ENCODE results near the gene ACSF3.
A peak's percentile ranks its signal among the peaks of the same experiment; 100 is the strongest.

Gene ACSF3

GRCh38 chr16:89093602-89094251, at the start of gene ACSF3:
Gene ACSF3, plus strand, starts transcription at chr16:89093852. Its CDS starts 6,830 bp downstream, at chr16:89100682.
- DNase-seq (ENCODE audit: low read depth) = peak; percentile 36

GRCh38 chr16:89044418-89045180, 49.1 kb upstream of the ACSF3 start:
- DNase-seq (ENCODE audit: low read depth) = no peak

- DNase-seq (ENCODE audit: low read depth) = no peak
Measured at GRCh38 chr16:89045181-89045815, 48.4 kb upstream of the ACSF3 start.

GRCh38 chr16:89045881-89046280, 47.8 kb upstream of the ACSF3 start:
- DNase-seq (ENCODE audit: low read depth) = no peak

- DNase-seq (ENCODE audit: low read depth) = no peak
Measured at GRCh38 chr16:89046491-89046890, 47.2 kb upstream of the ACSF3 start.

- DNase-seq (ENCODE audit: low read depth) = no peak
Measured at GRCh38 chr16:89047331-89048089, 46.1 kb upstream of the ACSF3 start.

- DNase-seq (ENCODE audit: low read depth) = no peak
Measured at GRCh38 chr16:89048090-89048725, 45.4 kb upstream of the ACSF3 start.

GRCh38 chr16:89048871-89049422, 44.7 kb upstream of the ACSF3 start:
- DNase-seq (ENCODE audit: low read depth) = no peak

- DNase-seq (ENCODE audit: low read depth) = no peak
Measured at GRCh38 chr16:89049484-89050118, 44.1 kb upstream of the ACSF3 start.

- DNase-seq (ENCODE audit: low read depth) = no peak
Measured at GRCh38 chr16:89050119-89050867, 43.4 kb upstream of the ACSF3 start.

- DNase-seq (ENCODE audit: low read depth) = no peak
Measured at GRCh38 chr16:89050868-89051311, 42.8 kb upstream of the ACSF3 start.

GRCh38 chr16:89051521-89052166, 42.0 kb upstream of the ACSF3 start:
- no peak for DNase-seq (ENCODE audit: low read depth)

- no peak for DNase-seq (ENCODE audit: low read depth)
Measured at GRCh38 chr16:89052191-89052889, 41.3 kb upstream of the ACSF3 start.

- peak; percentile 26 for DNase-seq (ENCODE audit: low read depth)
Measured at GRCh38 chr16:89052890-89053724, 40.5 kb upstream of the ACSF3 start.

GRCh38 chr16:89053725-89054029, 40.0 kb upstream of the ACSF3 start:
- DNase-seq (ENCODE audit: low read depth) = no peak

- no peak for DNase-seq (ENCODE audit: low read depth)
Measured at GRCh38 chr16:89054261-89054661, 39.4 kb upstream of the ACSF3 start.

- DNase-seq (ENCODE audit: low read depth) = no peak
Measured at GRCh38 chr16:89054714-89055113, 38.9 kb upstream of the ACSF3 start.

GRCh38 chr16:89055313-89055712, 38.3 kb upstream of the ACSF3 start:
- no peak for DNase-seq (ENCODE audit: low read depth)
